Endothelial cell of umbilical vein (primary cell): ENCODE measurements around the gene MAML2. TPM values are rescaled to one million over a fixed set of nuclear protein-coding genes. Genes with fewer than 3 reads are reported as not detected.

Source experiments
- BruUV-seq: library from RNA; stranded (reverse); fragments of 400-500 nt; replicated peaks from 2 replicates; lab custom pipeline; 2021; lab: Mats Ljungman, UMichigan
- CTCF ChIA-PET: fragments of 300-600, 350-600 bp; sonication (Branson Sonifier 250); formaldehyde crosslinking; loops from one replicate; lab custom pipeline; 2021; ENCODE audit warnings: antibody characterized with exemption, inconsistent platforms; lab: Charles Lee
- POLR2A ChIA-PET: fragments of 300-600, 350-600 bp; sonication (Branson Sonifier 250); formaldehyde crosslinking; loops from one replicate; lab custom pipeline; 2021; ENCODE audit warnings: antibody characterized with exemption, inconsistent platforms; lab: Charles Lee
- DNase-seq: peaks from one replicate; pipeline ENCODE4 v3.0.0-alpha.2; 2011; ENCODE audit warnings: low read depth, low spot score
- FAIRE-seq: peaks from 2 replicates; lab custom pipeline; 2011; peaks lifted over from hg19 to GRCh38; lab: Jason Lieb, UNC
- H2AFZ ChIP-seq: 2 replicates; pipeline ENCODE4 v1.6.0; 2012; ENCODE audit warnings: low read depth, low read length, control low read depth, inconsistent platforms
- H3K27ac ChIP-seq: 2 replicates; pipeline ENCODE4 v1.5.1; 2011; ENCODE audit warnings: low read depth, mild to moderate bottlenecking, control low read depth, low read length, moderate library complexity; ENCODE audit not compliant: insufficient read depth
- H3K27me3 ChIP-seq, 2 experiments: 2 replicates each; pipeline versions ENCODE4 v1.6.0 to v1.6.1; 2011; ENCODE audit warnings: low read length in 2 of 2, mixed read lengths in 1 of 2; ENCODE audit not compliant: control insufficient read depth in 2 of 2, insufficient read depth in 2 of 2
- H3K36me3 ChIP-seq, 2 experiments: 2 replicates in 1 of 2; 3 replicates in 1 of 2; pipeline ENCODE4 v1.5.1; 2011; ENCODE audit warnings: low read length in 2 of 2, mild to moderate bottlenecking in 1 of 2, moderate library complexity in 1 of 2; ENCODE audit not compliant: control insufficient read depth in 2 of 2, insufficient read depth in 2 of 2; ENCODE audit errors: extremely low read depth in 1 of 2
- H3K4me1 ChIP-seq: 3 replicates; pipeline ENCODE4 v1.5.1; 2011; ENCODE audit warnings: mild to moderate bottlenecking, low read length; ENCODE audit not compliant: control insufficient read depth, insufficient read depth; ENCODE audit errors: extremely low read depth
- H3K4me2 ChIP-seq: 2 replicates; pipeline ENCODE4 v1.6.1; 2011; ENCODE audit warnings: low read length, control low read depth, mixed read lengths; ENCODE audit not compliant: insufficient read depth
- H3K4me3 ChIP-seq, 3 experiments: fragments of 200-600 bp in 1 of 3; sonication (generic), shearing (Covaris generic) in 1 of 3; replicated peaks in 1 of 3; 2 replicates each; pipeline ENCODE4 v1.5.1; 2011 to 2016; ENCODE audit warnings: control low read depth in 3 of 3, low read length in 3 of 3, mild to moderate bottlenecking in 2 of 3, inconsistent platforms in 1 of 3, low read depth in 1 of 3, moderate library complexity in 1 of 3; ENCODE audit not compliant: insufficient read depth in 1 of 3
- H3K79me2 ChIP-seq: 2 replicates; pipeline ENCODE4 v1.6.0; 2012; ENCODE audit warnings: low read length, inconsistent platforms; ENCODE audit not compliant: control insufficient read depth, insufficient read depth
- H3K9ac ChIP-seq: replicated peaks from 2 replicates; pipeline ENCODE3; 2011; ENCODE audit warnings: low read length, control low read depth; ENCODE audit not compliant: insufficient read depth; ENCODE audit errors: extremely low read depth
- H3K9me1 ChIP-seq: replicated peaks from 3 replicates; pipeline ENCODE4 v1.6.0; 2011; ENCODE audit warnings: mild to moderate bottlenecking, low read length; ENCODE audit not compliant: control insufficient read depth, insufficient read depth; ENCODE audit errors: extremely low read depth
- H3K9me3 ChIP-seq: replicated peaks from 2 replicates; pipeline ENCODE4 v1.5.1; 2012; ENCODE audit warnings: low read length, inconsistent platforms; ENCODE audit not compliant: control insufficient read depth, insufficient read depth
- H4K20me1 ChIP-seq: replicated peaks from 2 replicates; pipeline ENCODE3; 2011; ENCODE audit warnings: mild to moderate bottlenecking, low read length; ENCODE audit not compliant: control insufficient read depth, insufficient read depth; ENCODE audit errors: extremely low read depth
- EZH2 ChIP-seq: IDR thresholded peaks from 2 replicates; pipeline ENCODE4 v1.6.1; 2012; ENCODE audit warnings: borderline replicate concordance, low read depth, mild to moderate bottlenecking, moderate library complexity, low read length, inconsistent platforms; ENCODE audit not compliant: severe bottlenecking
- FOS ChIP-seq: IDR thresholded peaks from 2 replicates; pipeline ENCODE4 v1.6.1; 2011; ENCODE audit warnings: mild to moderate bottlenecking, low read length, moderate library complexity, borderline replicate concordance; ENCODE audit not compliant: insufficient read depth
- GATA2 ChIP-seq: IDR thresholded peaks from 2 replicates; pipeline ENCODE4 v1.7.0; 2011; ENCODE audit warnings: low read depth, mild to moderate bottlenecking, moderate library complexity, mixed read lengths, low read length; ENCODE audit not compliant: insufficient read length, insufficient read depth
- JUN ChIP-seq: IDR thresholded peaks from 2 replicates; pipeline ENCODE4 v1.6.1; 2011; ENCODE audit warnings: borderline replicate concordance, low read depth; ENCODE audit not compliant: insufficient read length, insufficient read depth
- MYC ChIP-seq: IDR thresholded peaks from one replicate; pipeline ENCODE4 v1.6.1; 2011; ENCODE audit warnings: mild to moderate bottlenecking, low read depth, low read length
- POLR2A ChIP-seq: IDR thresholded peaks from 2 replicates; pipeline ENCODE4 v1.6.1; 2012; ENCODE audit warnings: low read depth, mild to moderate bottlenecking, control low read depth, low read length
- POLR2AphosphoS5 ChIP-seq: IDR thresholded peaks from 2 replicates; pipeline ENCODE4 v1.6.1; 2012; ENCODE audit warnings: low read depth, mild to moderate bottlenecking, control low read depth, low read length, moderate library complexity; ENCODE audit not compliant: insufficient read depth
- dilution Hi-C: fragments of 300-500 bp; cut with MboI; formaldehyde crosslinking; loops from one replicate; pipeline ENCODE4 v1.15.0; 2019; ENCODE audit warnings: low sequenced_read_pairs; ENCODE audit not compliant: extremely low pct_ligation_motif_present
- intact Hi-C: fragments of 100-400 bp; cut with micrococcal nuclease; formaldehyde crosslinking; loops from one replicate; pipeline ENCODE4 v1.10.0; 2022
- polyA plus RNA-seq, 4 experiments: library from polyadenylated mRNA; depleted of rRNA in 3 of 4; stranded (reverse) in 3 of 4; unstranded in 1 of 4; fragments of >200 nt; gene quantifications; 2 replicates each; pipeline versions ENCODE4 v1.2.1 to v1.2.3, GENCODE V29; 2011 to 2012; ENCODE audit warnings: missing spikeins in 1 of 4
- total RNA-seq: library from RNA; stranded (reverse); gene quantifications from 2 replicates; pipeline ENCODE4 v1.2.3, GENCODE V29; 2021
- TF ChIP-seq, protein P1 (sequence below), 2 donors: IDR thresholded peaks; 1 replicate in 1 of 2; 2 replicates in 1 of 2; pipeline ENCODE4 v1.5.1; 2011; ENCODE audit warnings: low read length in 2 of 2, mild to moderate bottlenecking in 2 of 2, moderate library complexity in 2 of 2, control low read depth in 1 of 2, inconsistent platforms in 1 of 2, low read depth in 1 of 2; ENCODE audit not compliant: insufficient read depth in 1 of 2; ENCODE audit errors: extremely low read depth in 1 of 2
- TF ChIP-seq, protein P2 (sequence below): IDR thresholded peaks from 2 replicates; pipeline ENCODE4 v1.6.1; 2011; ENCODE audit not compliant: insufficient read depth, insufficient read length

MAML2 gene
- total and polyA plus RNA-seq, 2 donors (not counting 3 experiments of a cell fraction or from before 2014, with no cell fraction given) = 12.4 to 16.8 TPM

DNA sequence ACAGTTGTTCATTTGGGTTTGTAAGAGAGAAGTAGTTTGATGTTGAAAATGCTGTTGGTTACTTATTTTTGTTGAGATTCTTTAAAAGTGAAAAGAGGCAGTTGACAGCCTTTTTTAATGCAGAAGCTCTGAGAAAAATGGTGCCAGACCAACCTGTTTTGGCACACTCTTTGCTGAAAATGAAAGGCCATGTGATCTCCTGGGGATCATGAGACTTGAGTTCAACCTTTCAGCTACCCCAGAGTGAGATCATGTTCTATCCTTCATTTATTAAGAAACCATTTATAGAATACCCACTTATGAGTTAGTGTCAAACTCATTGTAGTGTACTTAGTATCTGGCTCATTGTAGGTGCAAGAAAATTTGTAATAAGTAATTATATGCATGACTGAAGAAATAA is 196.2 kb downstream of the MAML2 start:
- Histone ChIP-seq H3K4me2 (peak overlapping the region; percentile 71), H3K9me1 (no peaks in the 10 kb centered on the region), H3K4me1 (peaks cover 48% of the 10 kb centered on the region), H3K27me3 (no peaks in the 10 kb centered on the region), H3K27ac (peak overlapping the region; percentile 33), H4K20me1 (no peaks in the 10 kb centered on the region), H2AFZ (no peak overlapping the region), H3K4me3 (no peak overlapping the region), H3K36me3 (no peaks in the 10 kb centered on the region), H3K79me2 (no peaks in the 10 kb centered on the region), H3K9me3 (no peaks in the 10 kb centered on the region), H3K9ac (no peak overlapping the region)
- DNase-seq = no peak
- no peak for TF ChIP-seq MYC
- TF ChIP-seq, protein P1, sequence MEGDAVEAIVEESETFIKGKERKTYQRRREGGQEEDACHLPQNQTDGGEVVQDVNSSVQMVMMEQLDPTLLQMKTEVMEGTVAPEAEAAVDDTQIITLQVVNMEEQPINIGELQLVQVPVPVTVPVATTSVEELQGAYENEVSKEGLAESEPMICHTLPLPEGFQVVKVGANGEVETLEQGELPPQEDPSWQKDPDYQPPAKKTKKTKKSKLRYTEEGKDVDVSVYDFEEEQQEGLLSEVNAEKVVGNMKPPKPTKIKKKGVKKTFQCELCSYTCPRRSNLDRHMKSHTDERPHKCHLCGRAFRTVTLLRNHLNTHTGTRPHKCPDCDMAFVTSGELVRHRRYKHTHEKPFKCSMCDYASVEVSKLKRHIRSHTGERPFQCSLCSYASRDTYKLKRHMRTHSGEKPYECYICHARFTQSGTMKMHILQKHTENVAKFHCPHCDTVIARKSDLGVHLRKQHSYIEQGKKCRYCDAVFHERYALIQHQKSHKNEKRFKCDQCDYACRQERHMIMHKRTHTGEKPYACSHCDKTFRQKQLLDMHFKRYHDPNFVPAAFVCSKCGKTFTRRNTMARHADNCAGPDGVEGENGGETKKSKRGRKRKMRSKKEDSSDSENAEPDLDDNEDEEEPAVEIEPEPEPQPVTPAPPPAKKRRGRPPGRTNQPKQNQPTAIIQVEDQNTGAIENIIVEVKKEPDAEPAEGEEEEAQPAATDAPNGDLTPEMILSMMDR (IDR thresholded peaks at IDR 0.05; ENCODE audit: extremely low read depth in 1 of 2, insufficient read depth in 1 of 2, low read depth in 1 of 2, low read length in 2 of 2) = no peak
- TF ChIP-seq JUN = no peak
- no peak for TF ChIP-seq POLR2AphosphoS5
- TF ChIP-seq, protein P2, sequence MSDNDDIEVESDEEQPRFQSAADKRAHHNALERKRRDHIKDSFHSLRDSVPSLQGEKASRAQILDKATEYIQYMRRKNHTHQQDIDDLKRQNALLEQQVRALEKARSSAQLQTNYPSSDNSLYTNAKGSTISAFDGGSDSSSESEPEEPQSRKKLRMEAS = no peak
- TF ChIP-seq FOS = no peak
- no peak for TF ChIP-seq EZH2
- no peak for TF ChIP-seq GATA2
- TF ChIP-seq POLR2A = no peak
- CTCF ChIA-PET = interaction anchor here (0.8 to 1.5 kb wide), 2 partner anchors 76 to 197 kb away, joined by 4 to 5 read pairs; partner anchors contain the start of gene MAML2
- dilution Hi-C loops = no loop called here
- BruUV-seq = no TSS peak
- intact Hi-C loops = no loop called here
- POLR2A ChIA-PET = no interaction called here
- FAIRE-seq = no peak
